Measurements from ENCODE around the gene EPHA6.

DNA sequence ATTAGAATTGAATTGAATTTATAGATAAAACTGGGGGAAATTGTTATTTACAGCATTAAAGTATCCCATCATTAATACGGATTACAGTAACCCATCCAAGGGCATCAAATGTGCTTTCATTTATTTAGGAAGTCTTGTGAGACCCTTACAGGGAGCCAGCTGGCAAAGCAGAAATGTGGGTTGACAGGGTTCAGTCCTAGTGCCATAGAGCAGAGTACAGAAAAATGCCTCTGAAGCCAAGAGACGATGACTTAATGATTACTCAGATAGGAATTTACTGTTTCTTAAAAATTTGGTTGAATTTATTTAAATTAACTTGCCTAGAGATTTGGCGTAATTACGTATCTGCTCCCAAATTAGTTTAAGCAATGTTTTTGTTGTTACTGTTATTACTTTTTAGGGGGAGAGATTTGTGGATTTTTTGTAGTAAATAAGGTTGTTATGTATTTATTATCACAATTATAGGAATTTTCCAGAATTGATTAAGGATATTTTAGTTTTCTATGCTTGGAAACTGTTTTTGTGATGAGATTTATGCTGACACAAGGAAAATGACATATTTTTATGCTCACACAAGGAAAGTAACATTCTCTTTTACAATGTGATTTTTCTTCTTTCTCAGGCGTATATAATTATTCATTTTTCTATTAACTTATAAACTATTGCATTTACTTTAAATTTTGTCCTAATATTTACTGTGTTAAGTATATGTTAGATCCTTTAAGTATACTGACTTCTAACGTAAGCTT, 152.0 kb downstream of the EPHA6 start:
- TF ChIP-seq, protein P1, sequence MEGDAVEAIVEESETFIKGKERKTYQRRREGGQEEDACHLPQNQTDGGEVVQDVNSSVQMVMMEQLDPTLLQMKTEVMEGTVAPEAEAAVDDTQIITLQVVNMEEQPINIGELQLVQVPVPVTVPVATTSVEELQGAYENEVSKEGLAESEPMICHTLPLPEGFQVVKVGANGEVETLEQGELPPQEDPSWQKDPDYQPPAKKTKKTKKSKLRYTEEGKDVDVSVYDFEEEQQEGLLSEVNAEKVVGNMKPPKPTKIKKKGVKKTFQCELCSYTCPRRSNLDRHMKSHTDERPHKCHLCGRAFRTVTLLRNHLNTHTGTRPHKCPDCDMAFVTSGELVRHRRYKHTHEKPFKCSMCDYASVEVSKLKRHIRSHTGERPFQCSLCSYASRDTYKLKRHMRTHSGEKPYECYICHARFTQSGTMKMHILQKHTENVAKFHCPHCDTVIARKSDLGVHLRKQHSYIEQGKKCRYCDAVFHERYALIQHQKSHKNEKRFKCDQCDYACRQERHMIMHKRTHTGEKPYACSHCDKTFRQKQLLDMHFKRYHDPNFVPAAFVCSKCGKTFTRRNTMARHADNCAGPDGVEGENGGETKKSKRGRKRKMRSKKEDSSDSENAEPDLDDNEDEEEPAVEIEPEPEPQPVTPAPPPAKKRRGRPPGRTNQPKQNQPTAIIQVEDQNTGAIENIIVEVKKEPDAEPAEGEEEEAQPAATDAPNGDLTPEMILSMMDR (IDR thresholded peaks at IDR 0.05; ENCODE audit: extremely low read depth in 1 of 2, insufficient read depth in 1 of 2, low read depth in 1 of 2, low read length in 2 of 2), result no peak
- no peak for TF ChIP-seq POLR2A (IDR thresholded peaks at IDR 0.05; ENCODE audit: low read depth, low read length)
- no peak for TF ChIP-seq POLR2AphosphoS5 (IDR thresholded peaks at IDR 0.05; ENCODE audit: insufficient read depth, low read depth, low read length)
- no peak for TF ChIP-seq FOS (IDR thresholded peaks at IDR 0.05; ENCODE audit: borderline replicate concordance, insufficient read depth, low read length)
- TF ChIP-seq EZH2 (IDR thresholded peaks at IDR 0.05; ENCODE audit: borderline replicate concordance, low read depth, low read length, severe bottlenecking), result no peak
- TF ChIP-seq MYC (IDR thresholded peaks at IDR 0.05; ENCODE audit: low read depth, low read length), result no peak
- TF ChIP-seq, protein P2, sequence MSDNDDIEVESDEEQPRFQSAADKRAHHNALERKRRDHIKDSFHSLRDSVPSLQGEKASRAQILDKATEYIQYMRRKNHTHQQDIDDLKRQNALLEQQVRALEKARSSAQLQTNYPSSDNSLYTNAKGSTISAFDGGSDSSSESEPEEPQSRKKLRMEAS (IDR thresholded peaks at IDR 0.05; ENCODE audit: insufficient read depth, insufficient read length), result no peak
- TF ChIP-seq JUN (IDR thresholded peaks at IDR 0.05; ENCODE audit: borderline replicate concordance, insufficient read depth, insufficient read length, low read depth), result no peak
- no peak for TF ChIP-seq GATA2 (IDR thresholded peaks at IDR 0.05; ENCODE audit: insufficient read depth, insufficient read length, low read depth, low read length)

Measured in endothelial cell of umbilical vein (primary cell).